ENCODE data around the gene FGF14.
"Not testable (repeated sequence)": the region's sequence is repeated elsewhere in the genome, so short reads cannot be mapped to it uniquely, and the experiment has no call there.

The FGF14 gene

GRCh38 chr13:102187313-102187712 lies 214.5 kb downstream of the FGF14 start:
- DNase-seq = no peak

- DNase-seq = no peak
Observed at GRCh38 chr13:102185375-102185984, 216.4 kb downstream of the FGF14 start.

- DNase-seq = no peak
Observed at GRCh38 chr13:102183509-102184182, 218.2 kb downstream of the FGF14 start.

- DNase-seq = no peak
Observed at GRCh38 chr13:102182170-102182569, 219.7 kb downstream of the FGF14 start.

GRCh38 chr13:102177431-102177830 lies 224.4 kb downstream of the FGF14 start:
- DNase-seq = no peak

- no peak for DNase-seq
Observed at GRCh38 chr13:102176846-102177245, 225.0 kb downstream of the FGF14 start.

- DNase-seq = no peak
Observed at GRCh38 chr13:102172406-102172805, 229.4 kb downstream of the FGF14 start.

- DNase-seq = no peak
Observed at GRCh38 chr13:102170305-102170704, 231.5 kb downstream of the FGF14 start.

GRCh38 chr13:102169471-102170015 lies 232.3 kb downstream of the FGF14 start:
- no peak for DNase-seq

- DNase-seq = no peak
Observed at GRCh38 chr13:102152790-102153189, 249.1 kb downstream of the FGF14 start.

- no peak for DNase-seq
Observed at GRCh38 chr13:102147353-102147752, 254.5 kb downstream of the FGF14 start.

- no peak for DNase-seq
Observed at GRCh38 chr13:102145750-102146149, 256.1 kb downstream of the FGF14 start.

- DNase-seq = no peak
Observed at GRCh38 chr13:102142473-102142826, 259.4 kb downstream of the FGF14 start.

GRCh38 chr13:102141625-102142472 lies 260.0 kb downstream of the FGF14 start:
- no peak for DNase-seq

- no peak for DNase-seq
Observed at GRCh38 chr13:102139626-102140025, 262.2 kb downstream of the FGF14 start.

GRCh38 chr13:102138635-102139190 lies 263.1 kb downstream of the FGF14 start:
- DNase-seq = no peak

GRCh38 chr13:102137904-102138303 lies 263.9 kb downstream of the FGF14 start:
- not testable (repeated sequence) for DNase-seq

- DNase-seq = no peak
Observed at GRCh38 chr13:102136735-102137296, 265.0 kb downstream of the FGF14 start.

- DNase-seq = no peak
Observed at GRCh38 chr13:102132777-102133295, 269.0 kb downstream of the FGF14 start.

- no peak for DNase-seq
Observed at GRCh38 chr13:102131246-102131645, 270.6 kb downstream of the FGF14 start.

GRCh38 chr13:102128216-102128810 lies 273.5 kb downstream of the FGF14 start:
- DNase-seq = no peak

- no peak for DNase-seq
Observed at GRCh38 chr13:102127153-102127552, 274.7 kb downstream of the FGF14 start.
